Measurements from ENCODE around the gene A4GALT. TPM values are rescaled to one million over a fixed set of nuclear protein-coding genes. Genes with fewer than 3 reads are reported as not detected.

Gene A4GALT
- total and polyA plus RNA-seq, 2 experiments from 2014 or later: 14.8 to 18.6 TPM

GRCh38 chr22:42708417-42708816 is 12.3 kb downstream of the A4GALT start:
- in situ Hi-C loops (cut with MboI): no loop called here
- no peaks in the 10 kb centered on the region for H3K4me1 ChIP-seq (ENCODE audit: insufficient read depth)
- no peak overlapping the region for H2AFZ ChIP-seq
- no peak for TF ChIP-seq EZH2 (IDR thresholded peaks at IDR 0.05; ENCODE audit: insufficient read depth, poor library complexity, severe bottlenecking)
- no peak overlapping the region for H3K4me3 ChIP-seq
- no peaks in the 10 kb centered on the region for H3K9me2 ChIP-seq (ENCODE audit: insufficient read depth)
- H4K20me1 ChIP-seq (ENCODE audit: insufficient read depth): no peaks in the 10 kb centered on the region
- WGBS, 2 experiments (ENCODE audit: low coverage in 1 of 2, low lambda C conversion rate in 2 of 2, missing lambda C conversion rate in 2 of 2): 47 to 55% methylated on average over 2 to 3 of the region's 3 CpGs
- H3K79me2 ChIP-seq (ENCODE audit: insufficient read depth): peaks cover 61% of the 10 kb centered on the region
- H3K9ac ChIP-seq: no peak overlapping the region
- H3K4me2 ChIP-seq (ENCODE audit: unreplicated experiment): no peak overlapping the region
- DNase-seq: no peak
- H3K27me3 ChIP-seq (replicated peaks; ENCODE audit: insufficient read depth): no peaks in the 10 kb centered on the region
- H3K27ac ChIP-seq: no peak overlapping the region
- no peaks in the 10 kb centered on the region for H3K36me3 ChIP-seq (ENCODE audit: low read depth)
- no peaks in the 10 kb centered on the region for H3F3A ChIP-seq (ENCODE audit: insufficient read depth)
- H3K9me3 ChIP-seq (ENCODE audit: low read depth): no peaks in the 10 kb centered on the region

- in situ Hi-C loops (cut with MboI): no loop called here
- 96 to 97% methylated on average over 2 of the region's 2 CpGs for WGBS, 2 experiments (ENCODE audit: low coverage in 1 of 2, low lambda C conversion rate in 2 of 2, missing lambda C conversion rate in 2 of 2)
These were observed 13.2 kb downstream of the A4GALT start for GRCh38 chr22:42707496-42707895.

GRCh38 chr22:42704896-42705295 is 15.8 kb downstream of the A4GALT start:
- no peaks in the 10 kb centered on the region for H4K20me1 ChIP-seq (ENCODE audit: insufficient read depth)
- WGBS, 2 experiments (ENCODE audit: low coverage in 1 of 2, low lambda C conversion rate in 2 of 2, missing lambda C conversion rate in 2 of 2): 56 to 70% methylated on average over 3 to 4 of the region's 4 CpGs
- H3K27me3 ChIP-seq (replicated peaks; ENCODE audit: insufficient read depth): no peaks in the 10 kb centered on the region
- in situ Hi-C loops (cut with MboI): no loop called here
- no peak overlapping the region for H3K9ac ChIP-seq
- H3K4me3 ChIP-seq: no peak overlapping the region
- H3K79me2 ChIP-seq (ENCODE audit: insufficient read depth): peaks cover 49% of the 10 kb centered on the region
- H3K9me3 ChIP-seq (ENCODE audit: low read depth): no peaks in the 10 kb centered on the region
- DNase-seq: no peak
- no peak overlapping the region for H3K27ac ChIP-seq
- no peak overlapping the region for H3K4me2 ChIP-seq (ENCODE audit: unreplicated experiment)
- TF ChIP-seq EZH2 (IDR thresholded peaks at IDR 0.05; ENCODE audit: insufficient read depth, poor library complexity, severe bottlenecking) (no peak), EZH2phosphoT487 (IDR thresholded peaks at IDR 0.05; ENCODE audit: insufficient read depth, low read depth) (no peak)
- no peaks in the 10 kb centered on the region for H3K36me3 ChIP-seq (ENCODE audit: low read depth)
- no peaks in the 10 kb centered on the region for H3F3A ChIP-seq (ENCODE audit: insufficient read depth)
- H2AFZ ChIP-seq: no peak overlapping the region
- H3K9me2 ChIP-seq (ENCODE audit: insufficient read depth): no peaks in the 10 kb centered on the region
- no peaks in the 10 kb centered on the region for H3K4me1 ChIP-seq (ENCODE audit: insufficient read depth)

More at GRCh38 chr22:42707496-42707895, 13.2 kb downstream of the A4GALT start:
- H3K4me3 ChIP-seq: no peak overlapping the region
- no peak overlapping the region for H3K4me2 ChIP-seq (ENCODE audit: unreplicated experiment)
- H3K9me2 ChIP-seq (ENCODE audit: insufficient read depth): no peaks in the 10 kb centered on the region
- no peaks in the 10 kb centered on the region for H3K36me3 ChIP-seq (ENCODE audit: low read depth)
- H3K27me3 ChIP-seq (replicated peaks; ENCODE audit: insufficient read depth): no peaks in the 10 kb centered on the region
- no peaks in the 10 kb centered on the region for H3K9me3 ChIP-seq (ENCODE audit: low read depth)
- no peaks in the 10 kb centered on the region for H3K4me1 ChIP-seq (ENCODE audit: insufficient read depth)
- H4K20me1 ChIP-seq (ENCODE audit: insufficient read depth): no peaks in the 10 kb centered on the region
- no peak for TF ChIP-seq EZH2 (IDR thresholded peaks at IDR 0.05; ENCODE audit: insufficient read depth, poor library complexity, severe bottlenecking)
- TF ChIP-seq EZH2phosphoT487 (IDR thresholded peaks at IDR 0.05; ENCODE audit: insufficient read depth, low read depth): no peak
- no peak for DNase-seq
- H3K79me2 ChIP-seq (ENCODE audit: insufficient read depth): peaks cover 53% of the 10 kb centered on the region
- no peak overlapping the region for H3K9ac ChIP-seq
- H2AFZ ChIP-seq: no peak overlapping the region
- H3F3A ChIP-seq (ENCODE audit: insufficient read depth): no peaks in the 10 kb centered on the region
- no peak overlapping the region for H3K27ac ChIP-seq

GRCh38 chr22:42702675-42703074 is 18.0 kb downstream of the A4GALT start:
- no peak overlapping the region for H3K4me3 ChIP-seq
- no peak for TF ChIP-seq EZH2phosphoT487 (IDR thresholded peaks at IDR 0.05; ENCODE audit: insufficient read depth, low read depth)
- TF ChIP-seq EZH2 (IDR thresholded peaks at IDR 0.05; ENCODE audit: insufficient read depth, poor library complexity, severe bottlenecking): no peak
- no peaks in the 10 kb centered on the region for H3F3A ChIP-seq (ENCODE audit: insufficient read depth)
- H2AFZ ChIP-seq: no peak overlapping the region
- H3K9ac ChIP-seq: no peak overlapping the region
- no peak overlapping the region for H3K27ac ChIP-seq
- 90 to 91% methylated on average over 13 of the region's 13 CpGs for WGBS, 2 experiments (ENCODE audit: low coverage in 1 of 2, low lambda C conversion rate in 2 of 2, missing lambda C conversion rate in 2 of 2)
- no peaks in the 10 kb centered on the region for H3K36me3 ChIP-seq (ENCODE audit: low read depth)
- peaks cover 15% of the 10 kb centered on the region; the same call in 1 of the 2 replicates for H3K4me1 ChIP-seq (ENCODE audit: insufficient read depth)
- H3K27me3 ChIP-seq (replicated peaks; ENCODE audit: insufficient read depth): no peaks in the 10 kb centered on the region
- no peak for DNase-seq
- H3K4me2 ChIP-seq (ENCODE audit: unreplicated experiment): no peak overlapping the region
- no peaks in the 10 kb centered on the region for H3K9me3 ChIP-seq (ENCODE audit: low read depth)
- H3K79me2 ChIP-seq (ENCODE audit: insufficient read depth): peaks cover 30% of the 10 kb centered on the region
- H3K9me2 ChIP-seq (ENCODE audit: insufficient read depth): no peaks in the 10 kb centered on the region
- H4K20me1 ChIP-seq (ENCODE audit: insufficient read depth): no peaks in the 10 kb centered on the region
- in situ Hi-C loops (cut with MboI): no loop called here

- Histone ChIP-seq H2AFZ (no peak overlapping the region), H3K4me1 (ENCODE audit: insufficient read depth) (peaks cover 15% of the 10 kb centered on the region; the same call in 1 of the 2 replicates), H4K20me1 (ENCODE audit: insufficient read depth) (no peaks in the 10 kb centered on the region), H3K4me3 (no peak overlapping the region), H3K27me3 (replicated peaks; ENCODE audit: insufficient read depth) (no peaks in the 10 kb centered on the region), H3K79me2 (ENCODE audit: insufficient read depth) (peaks cover 22% of the 10 kb centered on the region; the same call in 1 of the 2 replicates), H3K27ac (no peak overlapping the region), H3K9me3 (ENCODE audit: low read depth) (no peaks in the 10 kb centered on the region), H3K36me3 (ENCODE audit: low read depth) (no peaks in the 10 kb centered on the region), H3K4me2 (ENCODE audit: unreplicated experiment) (no peak overlapping the region), H3K9me2 (ENCODE audit: insufficient read depth) (no peaks in the 10 kb centered on the region), H3K9ac (no peak overlapping the region), H3F3A (ENCODE audit: insufficient read depth) (peaks cover 6% of the 10 kb centered on the region; the same call in 1 of the 2 replicates)
- in situ Hi-C loops (cut with MboI): no loop called here
- TF ChIP-seq EZH2phosphoT487 (IDR thresholded peaks at IDR 0.05; ENCODE audit: insufficient read depth, low read depth) (no peak), EZH2 (IDR thresholded peaks at IDR 0.05; ENCODE audit: insufficient read depth, poor library complexity, severe bottlenecking) (no peak)
- DNase-seq: no peak
- WGBS, 2 experiments (ENCODE audit: low coverage in 1 of 2, low lambda C conversion rate in 2 of 2, missing lambda C conversion rate in 2 of 2): 73 to 75% methylated on average over 8 of the region's 8 CpGs
These were observed 19.0 kb downstream of the A4GALT start for GRCh38 chr22:42701694-42702093.
